Omental fat pad (tissue), 4 donors: ENCODE measurements around the gene ACBD6. TPM values are rescaled to one million over a fixed set of nuclear protein-coding genes. Genes with fewer than 3 reads are reported as not detected.

Experiments used
- ATAC-seq: fragments of 150-250 bp; one replicate; pipeline ENCODE4 v1.9.1; 2016; ENCODE audit warnings: mild to moderate bottlenecking, moderate library complexity; ENCODE audit not compliant: low FRiP score
- DNase-seq: peaks from one replicate; pipeline ENCODE4 v3.0.0-alpha.2; 2019; ENCODE audit warnings: low spot score
- total RNA-seq, 4 donors: library from RNA; depleted of rRNA; stranded (reverse); fragments of >200 nt; gene quantifications; one replicate each; pipeline ENCODE4 v1.1.0, GENCODE V29; 2016
- TF ChIP-seq, protein P1 (sequence below), 3 donors: fragments of 450-650 bp; IDR thresholded peaks; one replicate each; pipeline ENCODE4 v1.5.1; 2016 to 2017; ENCODE audit warnings: antibody characterized with exemption in 3 of 3, mild to moderate bottlenecking in 3 of 3, moderate library complexity in 2 of 3

The ACBD6 gene
- total RNA-seq, 4 donors from 2014 or later = 30.0 to 46.2 (median 38.9) TPM

GRCh38 chr1:180372728-180373127 is 129.6 kb downstream of the ACBD6 start:
- DNase-seq = no peak

GRCh38 chr1:180370597-180370996 is 131.8 kb downstream of the ACBD6 start:
- no peak for ATAC-seq
- TF ChIP-seq, protein P1, sequence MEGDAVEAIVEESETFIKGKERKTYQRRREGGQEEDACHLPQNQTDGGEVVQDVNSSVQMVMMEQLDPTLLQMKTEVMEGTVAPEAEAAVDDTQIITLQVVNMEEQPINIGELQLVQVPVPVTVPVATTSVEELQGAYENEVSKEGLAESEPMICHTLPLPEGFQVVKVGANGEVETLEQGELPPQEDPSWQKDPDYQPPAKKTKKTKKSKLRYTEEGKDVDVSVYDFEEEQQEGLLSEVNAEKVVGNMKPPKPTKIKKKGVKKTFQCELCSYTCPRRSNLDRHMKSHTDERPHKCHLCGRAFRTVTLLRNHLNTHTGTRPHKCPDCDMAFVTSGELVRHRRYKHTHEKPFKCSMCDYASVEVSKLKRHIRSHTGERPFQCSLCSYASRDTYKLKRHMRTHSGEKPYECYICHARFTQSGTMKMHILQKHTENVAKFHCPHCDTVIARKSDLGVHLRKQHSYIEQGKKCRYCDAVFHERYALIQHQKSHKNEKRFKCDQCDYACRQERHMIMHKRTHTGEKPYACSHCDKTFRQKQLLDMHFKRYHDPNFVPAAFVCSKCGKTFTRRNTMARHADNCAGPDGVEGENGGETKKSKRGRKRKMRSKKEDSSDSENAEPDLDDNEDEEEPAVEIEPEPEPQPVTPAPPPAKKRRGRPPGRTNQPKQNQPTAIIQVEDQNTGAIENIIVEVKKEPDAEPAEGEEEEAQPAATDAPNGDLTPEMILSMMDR (IDR thresholded peaks at IDR 0.05) = no peak
- no peak for DNase-seq

More at GRCh38 chr1:180372728-180373127, 129.6 kb downstream of the ACBD6 start:
- TF ChIP-seq, protein P1 (IDR thresholded peaks at IDR 0.05) = no peak
- ATAC-seq = no peak

DNA sequence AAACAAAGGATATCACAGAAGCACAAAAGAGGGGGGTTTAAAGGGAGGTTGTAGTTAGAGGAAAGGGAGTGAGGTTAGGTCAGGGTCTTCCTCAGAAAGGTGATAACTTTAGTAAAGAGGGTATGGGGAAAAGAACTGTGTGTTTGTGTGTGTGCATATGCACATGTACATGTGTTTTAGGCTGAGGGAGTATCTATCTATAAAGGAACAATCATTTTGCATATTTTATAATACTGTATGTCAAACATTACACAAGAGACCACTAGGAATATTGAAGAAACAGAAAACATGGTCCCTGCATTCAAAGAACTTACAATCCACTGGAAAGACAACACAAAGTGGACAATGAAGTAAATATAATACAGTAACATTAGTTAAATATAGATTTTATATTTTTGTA is 132.2 kb downstream of the ACBD6 start:
- no peak for ATAC-seq
- DNase-seq = no peak
- TF ChIP-seq, protein P1 (IDR thresholded peaks at IDR 0.05) = no peak

- ATAC-seq (no peak), DNase-seq (no peak)
- TF ChIP-seq, protein P1 (IDR thresholded peaks at IDR 0.05) = no peak
These were observed 133.3 kb downstream of the ACBD6 start for GRCh38 chr1:180369061-180369460.

GRCh38 chr1:180366371-180367068 is 135.9 kb downstream of the ACBD6 start:
- ATAC-seq (no peak), DNase-seq (no peak)
- TF ChIP-seq, protein P1 (IDR thresholded peaks at IDR 0.05) = no peak

GRCh38 chr1:180365039-180365438 is 137.3 kb downstream of the ACBD6 start:
- ATAC-seq = no peak
- TF ChIP-seq, protein P1 (IDR thresholded peaks at IDR 0.05) = no peak

More at GRCh38 chr1:180365039-180365438, 137.3 kb downstream of the ACBD6 start:
- no peak for DNase-seq
